ENCODE measurements around the gene IGLON5.

DNA sequence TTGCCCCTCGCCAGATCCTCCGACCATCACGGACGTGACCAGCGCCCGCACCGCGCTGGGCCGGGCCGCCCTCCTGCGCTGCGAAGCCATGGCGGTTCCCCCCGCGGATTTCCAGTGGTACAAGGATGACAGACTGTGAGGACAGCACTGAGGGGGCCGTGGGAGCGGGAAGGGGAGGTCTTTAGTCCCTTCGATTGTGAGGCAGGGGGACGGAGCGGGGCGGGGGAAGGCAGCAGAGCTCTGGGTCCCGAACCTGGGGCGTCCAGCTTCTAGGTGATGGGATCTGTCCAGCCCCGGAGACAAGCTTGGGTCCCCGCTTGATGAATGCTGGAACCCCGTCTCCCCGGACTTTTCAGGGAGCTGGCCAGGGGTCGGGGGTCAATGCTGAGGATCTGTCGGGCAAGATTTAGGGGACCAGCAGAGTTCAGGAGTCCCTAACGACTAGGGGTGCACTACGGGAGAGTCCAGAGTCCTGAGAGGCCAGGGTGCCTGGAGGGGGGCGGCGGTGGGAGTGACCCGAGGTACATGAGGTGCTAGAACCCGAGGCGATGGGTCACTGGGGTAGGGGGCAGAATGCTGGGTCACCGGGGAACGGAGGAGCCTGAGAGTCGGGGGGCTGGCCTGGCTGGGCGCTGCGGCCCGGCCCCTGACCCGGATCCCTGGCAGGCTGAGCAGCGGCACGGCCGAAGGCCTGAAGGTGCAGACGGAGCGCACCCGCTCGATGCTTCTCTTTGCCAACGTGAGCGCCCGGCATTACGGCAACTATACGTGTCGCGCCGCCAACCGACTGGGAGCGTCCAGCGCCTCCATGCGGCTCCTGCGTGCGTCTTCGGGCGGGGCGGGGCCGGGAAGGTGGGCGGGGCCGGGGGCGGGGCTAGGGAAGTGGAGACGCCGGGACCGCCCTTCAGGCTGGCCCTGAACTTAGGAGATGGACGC lies 15.9 kb downstream of the IGLON5 start:
- no peak for TF ChIP-seq ZNF274 (IDR thresholded peaks at IDR 0.05; ENCODE audit: low read depth, low read length)
- TF ChIP-seq, protein P1, sequence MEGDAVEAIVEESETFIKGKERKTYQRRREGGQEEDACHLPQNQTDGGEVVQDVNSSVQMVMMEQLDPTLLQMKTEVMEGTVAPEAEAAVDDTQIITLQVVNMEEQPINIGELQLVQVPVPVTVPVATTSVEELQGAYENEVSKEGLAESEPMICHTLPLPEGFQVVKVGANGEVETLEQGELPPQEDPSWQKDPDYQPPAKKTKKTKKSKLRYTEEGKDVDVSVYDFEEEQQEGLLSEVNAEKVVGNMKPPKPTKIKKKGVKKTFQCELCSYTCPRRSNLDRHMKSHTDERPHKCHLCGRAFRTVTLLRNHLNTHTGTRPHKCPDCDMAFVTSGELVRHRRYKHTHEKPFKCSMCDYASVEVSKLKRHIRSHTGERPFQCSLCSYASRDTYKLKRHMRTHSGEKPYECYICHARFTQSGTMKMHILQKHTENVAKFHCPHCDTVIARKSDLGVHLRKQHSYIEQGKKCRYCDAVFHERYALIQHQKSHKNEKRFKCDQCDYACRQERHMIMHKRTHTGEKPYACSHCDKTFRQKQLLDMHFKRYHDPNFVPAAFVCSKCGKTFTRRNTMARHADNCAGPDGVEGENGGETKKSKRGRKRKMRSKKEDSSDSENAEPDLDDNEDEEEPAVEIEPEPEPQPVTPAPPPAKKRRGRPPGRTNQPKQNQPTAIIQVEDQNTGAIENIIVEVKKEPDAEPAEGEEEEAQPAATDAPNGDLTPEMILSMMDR (IDR thresholded peaks at IDR 0.05 in 2 of 3, conservative IDR thresholded peaks at IDR 0.05 in 1 of 3; ENCODE audit: borderline replicate concordance in 1 of 3, insufficient read depth in 1 of 3, low read depth in 2 of 3, low read length in 2 of 3) = peak in 2 of 3 experiments; percentile 18; a peak in 2 of 6 replicates
- TF ChIP-seq ZBTB33 (IDR thresholded peaks at IDR 0.05; ENCODE audit: extremely low read depth, insufficient replicate concordance, low read length) = no peak
- TF ChIP-seq SRF (IDR thresholded peaks at IDR 0.05; ENCODE audit: low read depth) = no peak
- no peak for TF ChIP-seq RAD21 (IDR thresholded peaks at IDR 0.05; ENCODE audit: low read depth)
- no peak for TF ChIP-seq EZH2 (IDR thresholded peaks at IDR 0.05)
- TF ChIP-seq ELF1 (IDR thresholded peaks at IDR 0.05; ENCODE audit: borderline replicate concordance, low read depth) = no peak
- no peak for TF ChIP-seq CEBPB (IDR thresholded peaks at IDR 0.05; ENCODE audit: low read depth)
- TF ChIP-seq POLR2A (IDR thresholded peaks at IDR 0.05; ENCODE audit: borderline replicate concordance, extremely low read depth, insufficient read depth, insufficient read length) = no peak
- TF ChIP-seq, protein P2, sequence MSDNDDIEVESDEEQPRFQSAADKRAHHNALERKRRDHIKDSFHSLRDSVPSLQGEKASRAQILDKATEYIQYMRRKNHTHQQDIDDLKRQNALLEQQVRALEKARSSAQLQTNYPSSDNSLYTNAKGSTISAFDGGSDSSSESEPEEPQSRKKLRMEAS (IDR thresholded peaks at IDR 0.05) = no peak
- peak; percentile 25; the same call in 1 of the 2 replicates for TF ChIP-seq POLR2AphosphoS5 (IDR thresholded peaks at IDR 0.05; ENCODE audit: low read depth, low read length)
- no peak for TF ChIP-seq TCF7L2 (IDR thresholded peaks at IDR 0.05; ENCODE audit: borderline replicate concordance, extremely low read depth, insufficient read depth, insufficient read length)
